Esophagus squamous epithelium (tissue), 4 donors: Measurements from ENCODE around the gene IL1RAPL1.

Source experiments
- POLR2A ChIP-seq, 4 donors: fragments of 450-650 bp; IDR thresholded peaks; one replicate each; pipeline ENCODE4 v1.6.1; 2017; ENCODE audit warnings: antibody characterized with exemption in 4 of 4, mild to moderate bottlenecking in 4 of 4, moderate library complexity in 3 of 4
- TF ChIP-seq, protein P1 (sequence below), 6 experiments: fragments of 450-650 bp in 4 of 6; fragments of 200-600 bp in 2 of 6; sonication (generic) in 2 of 6; IDR thresholded peaks; one replicate each; pipeline ENCODE4 v1.5.1; 2016 to 2019; ENCODE audit warnings: antibody characterized with exemption in 6 of 6, mild to moderate bottlenecking in 4 of 6, moderate library complexity in 4 of 6

DNA sequence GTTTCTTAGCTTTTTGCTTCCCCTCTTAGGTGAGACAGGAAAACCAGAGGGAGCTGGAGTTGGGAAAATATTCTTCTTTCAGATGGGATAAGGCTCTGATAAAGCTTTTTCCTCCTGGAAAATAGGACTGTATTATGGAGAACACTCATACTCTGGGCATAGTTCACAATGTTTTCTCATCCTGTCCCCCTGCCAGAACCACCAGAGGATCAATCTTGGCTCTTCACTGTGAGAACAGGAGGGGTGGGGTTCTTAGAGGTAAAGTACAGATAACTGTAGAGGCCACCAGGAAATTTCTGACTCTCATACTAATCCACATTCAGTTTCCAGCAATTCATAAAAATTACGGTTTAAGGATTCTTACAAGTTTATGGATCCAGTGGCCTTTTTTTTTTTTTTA is 966.3 kb downstream of the IL1RAPL1 start:
- TF ChIP-seq POLR2A (IDR thresholded peaks at IDR 0.05) = no peak
- TF ChIP-seq, protein P1, sequence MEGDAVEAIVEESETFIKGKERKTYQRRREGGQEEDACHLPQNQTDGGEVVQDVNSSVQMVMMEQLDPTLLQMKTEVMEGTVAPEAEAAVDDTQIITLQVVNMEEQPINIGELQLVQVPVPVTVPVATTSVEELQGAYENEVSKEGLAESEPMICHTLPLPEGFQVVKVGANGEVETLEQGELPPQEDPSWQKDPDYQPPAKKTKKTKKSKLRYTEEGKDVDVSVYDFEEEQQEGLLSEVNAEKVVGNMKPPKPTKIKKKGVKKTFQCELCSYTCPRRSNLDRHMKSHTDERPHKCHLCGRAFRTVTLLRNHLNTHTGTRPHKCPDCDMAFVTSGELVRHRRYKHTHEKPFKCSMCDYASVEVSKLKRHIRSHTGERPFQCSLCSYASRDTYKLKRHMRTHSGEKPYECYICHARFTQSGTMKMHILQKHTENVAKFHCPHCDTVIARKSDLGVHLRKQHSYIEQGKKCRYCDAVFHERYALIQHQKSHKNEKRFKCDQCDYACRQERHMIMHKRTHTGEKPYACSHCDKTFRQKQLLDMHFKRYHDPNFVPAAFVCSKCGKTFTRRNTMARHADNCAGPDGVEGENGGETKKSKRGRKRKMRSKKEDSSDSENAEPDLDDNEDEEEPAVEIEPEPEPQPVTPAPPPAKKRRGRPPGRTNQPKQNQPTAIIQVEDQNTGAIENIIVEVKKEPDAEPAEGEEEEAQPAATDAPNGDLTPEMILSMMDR (IDR thresholded peaks at IDR 0.05) = no peak
